HG02610 (cell line): ENCODE results near the gene ARL16.

ENCODE experiments used
- ATAC-seq: cut with Tn5 transposase; IDR thresholded peaks from one replicate; pipeline ENCODE4 v1.9.1; 2021; ENCODE audit warnings: mild to moderate bottlenecking, moderate library complexity; ENCODE audit not compliant: unreplicated experiment

ARL16 gene

DNA sequence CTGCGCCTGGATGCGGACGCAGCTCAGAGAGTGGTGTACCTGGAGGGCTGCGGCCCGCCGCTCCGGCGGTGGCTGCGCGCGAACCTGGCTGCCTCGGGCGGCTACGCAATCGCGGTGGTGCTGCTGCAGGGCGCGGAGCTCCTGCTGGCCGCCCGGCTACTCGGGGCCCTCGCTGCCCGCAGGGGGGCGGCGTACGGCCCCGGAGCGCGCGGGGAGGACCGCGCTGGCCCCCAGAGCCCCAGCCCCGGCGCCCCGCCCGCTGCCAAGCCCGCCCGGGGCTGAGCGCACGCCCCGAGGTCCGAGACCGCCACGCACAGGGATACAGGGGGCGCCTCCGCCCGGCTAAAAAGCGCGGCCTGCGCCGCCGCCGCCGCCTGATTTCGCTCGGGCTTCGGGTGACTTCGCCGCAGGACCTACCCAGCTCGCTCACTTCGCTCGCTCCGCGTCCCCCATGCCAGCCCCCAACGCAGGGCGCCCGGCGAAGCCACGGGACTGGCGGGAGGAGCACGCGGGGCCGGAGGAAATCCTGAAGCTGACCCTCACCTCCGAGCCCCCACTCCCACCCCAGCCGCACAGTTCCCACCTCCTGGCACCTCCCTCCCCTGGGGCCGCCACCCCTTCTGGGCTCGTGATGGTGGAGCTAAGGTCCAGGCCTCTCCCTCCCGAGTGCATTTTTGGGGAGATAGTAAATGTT lies 35.4 kb downstream of the ARL16 start:
- ATAC-seq, result no peak

DNA sequence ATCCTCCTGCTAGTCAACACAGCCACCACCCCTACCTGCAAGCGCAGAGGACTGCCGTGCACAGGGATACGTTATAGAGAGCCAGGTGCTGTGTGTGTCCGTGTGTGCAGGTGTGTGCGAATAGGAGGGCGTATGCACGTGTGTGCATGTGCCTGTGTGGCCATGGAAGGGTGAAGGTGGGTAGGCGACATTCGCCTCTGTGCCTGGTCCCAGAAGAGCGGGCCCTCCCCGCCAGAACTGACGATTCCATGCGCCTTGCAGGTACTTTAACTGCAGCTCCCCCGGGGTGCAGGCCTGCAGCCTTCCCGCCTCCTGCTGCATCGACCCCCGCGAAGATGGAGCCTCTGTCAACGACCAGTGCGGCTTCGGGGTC lies 36.0 kb downstream of the ARL16 start:
- ATAC-seq, result no peak

DNA sequence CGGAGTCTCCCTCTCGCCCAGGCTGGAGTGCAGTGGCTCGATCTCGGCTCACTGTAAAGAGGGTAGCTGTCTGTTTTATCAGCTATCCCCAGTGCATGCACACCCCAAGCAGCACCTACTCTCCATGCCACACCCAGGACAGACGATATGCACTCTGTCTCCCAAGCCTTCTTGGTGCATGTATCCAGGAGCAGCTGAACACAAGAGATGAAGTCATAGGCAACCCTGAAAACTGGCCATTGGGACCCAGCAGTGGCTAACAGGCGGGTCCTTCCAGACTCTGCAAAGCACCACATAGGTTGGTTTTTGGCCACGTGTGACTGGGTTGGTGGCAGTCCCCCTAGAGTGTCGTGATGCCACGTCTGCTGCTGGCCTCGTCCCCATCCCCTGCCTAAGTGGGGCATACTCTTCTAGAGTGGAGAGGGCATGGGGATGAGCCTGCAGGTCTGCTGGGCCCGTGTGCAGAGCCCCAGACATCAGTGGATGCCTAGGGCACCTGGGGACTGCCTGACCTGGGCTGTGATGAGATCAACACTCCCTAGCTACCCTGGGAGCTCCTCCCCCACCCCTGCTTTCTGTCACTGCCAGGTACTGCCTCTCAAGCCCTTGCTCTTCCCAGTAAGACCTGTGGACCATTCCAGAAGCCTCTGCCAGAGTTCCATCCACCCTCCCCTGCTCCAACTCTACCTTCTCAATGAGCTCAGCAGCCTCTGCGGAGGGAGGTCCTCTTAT lies 36.6 kb downstream of the ARL16 start:
- no peak for ATAC-seq

DNA sequence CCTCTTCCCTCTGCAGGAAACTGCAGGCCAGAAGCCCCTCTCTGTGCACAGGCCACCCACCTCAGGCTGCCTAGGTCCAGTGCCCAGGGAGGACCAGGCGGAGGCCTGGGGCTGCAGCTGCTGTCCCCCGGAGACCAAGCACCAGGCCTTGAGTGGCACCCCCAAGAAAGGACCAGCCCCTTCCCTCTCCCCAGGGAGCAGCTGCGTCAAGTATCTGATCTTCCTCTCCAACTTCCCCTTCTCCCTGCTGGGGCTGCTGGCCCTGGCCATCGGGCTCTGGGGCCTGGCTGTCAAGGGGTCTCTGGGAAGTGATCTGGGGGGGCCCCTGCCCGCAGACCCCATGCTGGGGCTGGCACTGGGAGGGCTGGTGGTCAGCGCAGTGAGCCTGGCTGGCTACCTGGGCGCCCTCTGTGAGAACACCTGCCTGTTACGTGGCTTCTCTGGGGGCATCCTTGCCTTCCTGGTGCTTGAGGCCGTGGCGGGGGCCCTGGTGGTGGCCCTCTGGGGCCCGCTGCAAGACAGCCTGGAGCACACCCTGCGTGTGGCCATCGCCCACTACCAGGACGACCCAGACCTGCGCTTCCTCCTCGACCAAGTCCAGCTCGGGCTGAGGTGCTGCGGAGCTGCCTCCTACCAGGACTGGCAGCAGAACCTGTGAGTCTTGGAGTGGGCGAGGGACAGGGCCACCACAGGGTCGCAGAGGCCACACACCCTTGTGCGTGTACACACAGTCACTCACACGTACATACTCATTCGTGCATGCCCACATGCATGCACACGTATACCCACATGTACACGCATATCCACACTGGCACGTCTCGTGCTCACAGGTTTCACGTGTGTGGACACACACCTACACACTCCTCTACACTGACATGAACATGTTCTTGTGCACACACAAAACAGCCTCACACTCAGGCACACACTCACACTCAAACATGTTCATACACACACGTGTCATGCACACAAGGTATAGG lies 38.3 kb downstream of the ARL16 start:
- no peak for ATAC-seq

DNA sequence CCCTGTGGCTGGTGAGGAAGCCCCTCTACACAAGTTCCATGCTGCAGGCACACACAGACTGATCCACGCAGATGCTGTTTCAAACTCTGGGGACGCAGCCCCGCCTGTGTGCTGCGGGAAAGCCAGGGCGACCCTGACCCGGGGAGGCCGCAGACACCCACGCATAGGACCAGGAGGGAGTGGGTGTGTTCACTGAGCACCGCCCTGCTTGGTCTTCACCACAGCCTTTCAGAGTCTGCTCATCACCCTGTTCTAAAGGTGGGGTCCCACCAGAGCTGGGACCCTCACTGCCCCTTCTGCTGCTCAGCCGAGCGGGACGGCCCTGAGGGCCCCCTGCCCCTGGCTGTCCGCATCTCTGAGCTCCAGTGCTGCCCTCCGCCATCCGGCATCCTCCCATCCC lies 39.1 kb downstream of the ARL16 start:
- ATAC-seq, result no peak

DNA sequence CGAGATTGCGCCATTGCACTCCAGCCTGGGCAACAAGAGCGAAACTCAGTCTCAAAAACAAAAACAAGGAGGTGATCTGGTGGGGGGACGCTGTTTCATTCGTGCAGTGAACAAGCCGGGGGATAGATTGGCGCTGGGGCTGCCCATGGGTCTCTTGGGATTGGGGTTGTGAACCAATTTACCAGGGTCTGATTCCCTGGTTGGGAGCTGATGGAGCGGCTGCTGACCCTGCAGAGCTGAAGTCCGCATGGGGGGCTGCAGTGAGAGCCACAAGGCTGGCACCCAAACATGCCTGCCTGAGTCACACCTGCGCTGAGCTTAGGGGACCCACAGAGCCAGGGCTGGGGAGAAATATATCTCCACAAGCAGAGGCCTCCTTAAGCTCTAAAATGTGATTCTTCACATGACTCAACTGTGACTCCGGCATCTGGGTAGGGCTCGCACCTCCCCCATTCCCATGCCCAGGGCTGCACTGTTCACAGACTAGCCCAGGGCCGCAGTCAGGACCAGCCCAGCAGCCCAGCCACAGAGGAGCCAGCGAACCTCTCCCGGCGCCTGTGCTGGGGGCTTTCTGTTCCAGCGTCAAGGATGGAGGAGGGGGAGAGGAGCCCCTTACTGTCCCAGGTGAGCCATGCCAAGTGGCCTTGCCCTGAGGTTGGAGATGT lies 41.6 kb downstream of the ARL16 start:
- no peak for ATAC-seq

DNA sequence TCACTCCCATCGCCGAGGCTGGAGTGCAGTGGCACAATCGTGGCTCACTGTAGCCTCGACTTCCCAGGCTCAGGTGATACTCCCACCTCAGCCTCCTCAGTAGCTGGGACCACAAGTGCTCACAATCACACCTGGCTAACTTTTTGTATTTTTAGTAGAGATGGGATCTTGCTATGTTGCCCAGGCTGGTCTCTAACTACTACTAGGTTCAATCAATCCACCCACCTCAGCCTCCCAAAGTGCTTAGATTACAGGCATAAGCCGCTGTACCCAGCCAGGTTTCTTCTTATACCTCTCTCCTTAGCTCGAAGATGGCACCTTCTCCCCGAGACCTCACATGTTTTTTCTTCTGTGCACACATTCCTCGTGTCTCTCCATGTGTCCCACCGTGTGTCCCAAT lies 43.6 kb downstream of the ARL16 start:
- ATAC-seq, result no peak

DNA sequence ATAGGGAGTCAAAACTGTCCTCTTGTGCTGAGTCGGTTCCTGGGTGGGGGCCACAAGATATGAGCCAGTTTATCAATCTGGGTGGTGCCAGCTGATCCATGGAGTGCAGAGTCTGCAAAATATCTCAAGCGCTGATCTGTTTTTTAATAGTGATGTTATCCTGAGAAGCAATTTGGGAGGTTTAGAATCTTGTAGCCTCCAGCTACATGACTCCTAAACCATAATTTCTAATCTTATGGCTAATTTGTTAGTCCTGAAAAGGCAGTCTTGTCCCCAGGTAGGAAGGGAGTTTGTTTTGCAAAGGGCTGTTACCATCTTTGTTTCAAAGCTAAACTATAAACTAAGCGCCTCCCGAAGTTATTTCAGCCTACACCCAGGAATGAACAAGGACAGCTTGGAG lies 44.9 kb downstream of the ARL16 start:
- no peak for ATAC-seq

DNA sequence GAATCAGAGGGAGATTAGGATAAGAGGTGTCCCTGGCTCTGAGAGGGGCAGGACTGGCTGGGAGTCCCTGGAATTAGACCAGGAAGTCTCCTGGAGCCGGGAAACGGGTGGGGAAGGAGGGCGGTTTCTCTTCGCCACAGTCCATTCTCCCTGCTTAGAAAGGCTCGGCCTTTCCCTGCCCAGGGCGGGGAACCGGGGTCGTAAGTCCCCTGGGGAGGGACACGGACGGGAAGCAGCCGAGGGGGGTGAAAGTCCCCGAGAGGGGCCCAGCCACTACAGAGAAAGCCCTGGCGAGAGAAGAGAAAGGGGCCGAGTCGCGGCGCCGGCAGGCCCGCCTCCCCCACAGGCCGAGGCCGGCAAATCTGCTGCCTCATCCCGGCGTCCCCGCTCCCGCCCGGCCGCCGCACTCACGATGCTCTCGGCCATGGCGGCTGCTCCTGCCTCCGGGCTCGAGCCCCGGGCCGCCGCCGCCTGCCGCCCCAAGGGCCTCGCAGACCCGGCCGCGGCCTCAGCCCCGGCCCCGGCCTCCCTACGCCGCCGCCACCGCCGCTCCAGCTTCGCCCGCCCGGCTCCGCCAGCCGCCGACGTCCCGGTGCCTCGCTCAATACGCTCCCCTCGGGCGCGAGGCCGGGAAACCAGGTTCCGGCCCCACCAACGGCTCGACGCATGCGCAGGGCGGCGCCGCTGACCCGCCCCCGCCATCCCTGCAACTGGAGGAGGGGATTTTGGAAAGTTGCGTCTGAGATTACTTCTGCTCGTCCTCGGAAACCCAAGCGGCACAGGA lies 46.9 kb downstream of the ARL16 start, which contains the start of the genes NPLOC4 and TSPAN10:
NPLOC4 (minus strand) TSS at position 608 of the 784 bp plus-strand sequence; CDS start at position 426, 182 bp downstream.
TSPAN10 (plus strand) TSS at position 692 of the 784 bp plus-strand sequence. CDS start 5,217 bp downstream, outside the sequence.
- peak; percentile 87 for ATAC-seq

DNA sequence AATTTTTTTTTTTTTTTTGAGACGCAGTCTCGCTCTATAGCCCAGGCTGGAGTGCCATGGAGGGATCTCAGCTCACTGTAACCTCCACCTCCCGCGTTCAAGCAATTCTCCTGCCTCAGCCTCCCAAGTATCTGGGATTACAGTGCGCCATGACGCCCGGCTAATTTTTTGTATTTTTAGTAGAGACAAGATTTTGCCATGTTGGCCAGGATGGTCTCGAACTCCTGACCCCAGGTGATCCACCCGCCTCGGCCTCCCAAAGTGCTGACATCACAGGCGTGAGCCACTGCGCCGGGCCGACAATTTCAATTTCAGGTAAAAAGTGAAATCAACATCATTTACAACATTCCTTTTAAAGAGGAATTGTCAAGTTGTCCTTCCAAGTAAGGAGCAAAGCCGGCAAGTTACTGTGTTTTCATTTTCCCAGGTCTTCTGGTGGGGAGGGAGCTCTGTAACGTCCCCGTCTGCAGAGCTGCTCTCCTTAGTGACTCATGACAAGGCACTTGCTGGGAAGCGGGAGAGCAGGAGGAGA lies 47.6 kb downstream of the ARL16 start:
- peak; percentile 11 for ATAC-seq

DNA sequence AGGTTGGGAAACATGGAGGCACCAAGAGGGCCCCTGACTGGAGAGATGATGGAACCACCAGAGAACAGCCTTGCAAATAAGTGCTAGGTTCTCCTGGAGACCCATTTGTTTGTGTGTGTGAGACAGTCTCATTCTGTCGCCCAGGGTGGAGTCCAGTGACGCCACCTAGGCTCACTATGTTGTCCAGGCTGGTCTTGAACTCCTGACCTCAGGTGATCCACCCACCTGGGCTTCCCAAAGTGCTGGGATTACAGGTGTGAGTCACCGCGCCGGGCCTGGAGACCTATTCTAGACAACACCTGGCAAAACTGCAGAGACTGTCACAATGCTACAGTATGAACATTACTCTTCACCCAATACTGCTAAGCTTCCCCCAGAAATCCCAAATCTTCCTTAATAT lies 48.2 kb downstream of the ARL16 start:
- ATAC-seq, result no peak

DNA sequence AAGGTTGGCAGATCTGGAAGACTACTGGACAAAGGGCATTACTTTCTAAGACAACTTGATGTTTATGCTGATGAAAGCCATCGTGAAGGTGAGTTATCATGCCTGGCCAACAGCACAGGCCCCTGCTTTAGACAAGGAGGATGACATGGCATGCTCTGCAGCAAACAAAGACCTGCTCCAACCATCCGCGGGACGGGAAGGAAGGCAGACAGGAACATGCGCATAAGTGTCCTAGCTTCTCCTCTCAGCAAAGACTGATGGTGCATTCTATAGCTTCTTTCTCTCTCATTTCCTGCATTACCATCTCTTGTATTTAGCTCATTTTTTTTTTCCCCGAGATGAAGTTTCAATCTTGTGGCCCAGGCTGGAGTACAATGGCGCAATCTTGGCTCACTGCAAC lies 52.1 kb downstream of the ARL16 start:
- ATAC-seq, result no peak
